MCF 10A (cell line): Measurements from ENCODE around the gene DUSP8. TPM values are rescaled to one million over a fixed set of nuclear protein-coding genes. Genes with fewer than 3 reads are reported as not detected.

Experiments
- BruUV-seq: library from RNA; stranded (reverse); fragments of 400-500 nt; replicated peaks from 2 replicates; lab custom pipeline; 2021; lab: Mats Ljungman, UMichigan
- CTCF ChIA-PET: fragments of 300-600 bp; sonication (Branson Sonifier 250); formaldehyde crosslinking; extraction: SDS; loops from one replicate; lab custom pipeline; 2021; ENCODE audit warnings: antibody characterized with exemption, inconsistent platforms; lab: Yijun Ruan, JAX
- POLR2A ChIA-PET: fragments of 300-600, 350-650 bp; sonication (Branson Sonifier 250); formaldehyde crosslinking; extraction: SDS; loops from one replicate; lab custom pipeline; 2020; ENCODE audit warnings: antibody characterized with exemption, inconsistent platforms; lab: Yijun Ruan, JAX
- DNase-seq: peaks from one replicate; pipeline ENCODE4 v3.0.0-alpha.2; 2018; ENCODE audit not compliant: unreplicated experiment
- H3K27ac Mint-ChIP-seq: one replicate; pipeline ENCODE4 v1.8.0; 2022; ENCODE audit warnings: mild to moderate bottlenecking, low read depth, mixed read lengths; ENCODE audit not compliant: unreplicated experiment
- H3K27me3 Mint-ChIP-seq: one replicate; pipeline ENCODE4 v1.8.0; 2022; ENCODE audit warnings: mixed read lengths; ENCODE audit not compliant: insufficient read depth, unreplicated experiment
- H3K36me3 Mint-ChIP-seq: one replicate; pipeline ENCODE4 v1.8.0; 2022; ENCODE audit warnings: mild to moderate bottlenecking, moderate library complexity, mixed read lengths; ENCODE audit not compliant: insufficient read depth, unreplicated experiment
- H3K4me1 Mint-ChIP-seq: one replicate; pipeline ENCODE4 v1.8.0; 2022; ENCODE audit warnings: mixed read lengths; ENCODE audit not compliant: insufficient read depth, unreplicated experiment
- H3K4me3 Mint-ChIP-seq: one replicate; pipeline ENCODE4 v1.8.0; 2022; ENCODE audit warnings: mild to moderate bottlenecking, moderate library complexity, mixed read lengths; ENCODE audit not compliant: unreplicated experiment
- H3K9me3 Mint-ChIP-seq: one replicate; pipeline ENCODE4 v1.8.0; 2022; ENCODE audit warnings: mixed read lengths; ENCODE audit not compliant: unreplicated experiment
- CTCF ChIP-seq: fragments of 200-600 bp; IDR thresholded peaks from one replicate; pipeline ENCODE4 v1.8.0; 2022; ENCODE audit warnings: antibody characterized with exemption, mild to moderate bottlenecking; ENCODE audit not compliant: unreplicated experiment
- intact Hi-C: fragments of 100-400 bp; cut with micrococcal nuclease; formaldehyde crosslinking; loops from 2 replicates; pipeline ENCODE4 v1.14.1; 2022
- total RNA-seq: library from RNA; stranded (reverse); gene quantifications from 2 replicates; pipeline ENCODE4 v1.2.3, GENCODE V29; 2022

The DUSP8 gene
- total RNA-seq, 1 experiment from 2014 or later = 17.6 TPM

GRCh38 chr11:1521382-1522080, 50.5 kb downstream of the DUSP8 start:
- no peak for DNase-seq
- peaks cover 5% of the 10 kb centered on the region for H3K36me3 Mint-ChIP-seq
- H3K27ac Mint-ChIP-seq = no peak overlapping the region
- POLR2A ChIA-PET = no interaction called here
- H3K9me3 Mint-ChIP-seq = no peaks in the 10 kb centered on the region
- H3K27me3 Mint-ChIP-seq = no peaks in the 10 kb centered on the region
- BruUV-seq = no TSS peak
- no peak for TF ChIP-seq CTCF
- CTCF ChIA-PET = interaction anchor here (0.7 kb wide), 1 partner anchor 11 kb away, joined by 3 read pairs; no protein-coding TSS in a partner anchor
- H3K4me1 Mint-ChIP-seq = peaks cover 12% of the 10 kb centered on the region
- no peak overlapping the region for H3K4me3 Mint-ChIP-seq
- intact Hi-C loops = no loop called here

GRCh38 chr11:1520663-1521267, 51.3 kb downstream of the DUSP8 start:
- Mint-ChIP-seq H3K36me3 (peaks cover 5% of the 10 kb centered on the region), H3K4me1 (peaks cover 18% of the 10 kb centered on the region), H3K4me3 (no peak overlapping the region), H3K27me3 (no peaks in the 10 kb centered on the region), H3K9me3 (no peaks in the 10 kb centered on the region), H3K27ac (no peak overlapping the region)
- intact Hi-C loops = no loop called here
- CTCF ChIA-PET = no interaction called here
- DNase-seq = no peak
- POLR2A ChIA-PET = no interaction called here
- BruUV-seq = no TSS peak
- TF ChIP-seq CTCF = no peak

GRCh38 chr11:1520209-1520662, 51.8 kb downstream of the DUSP8 start:
- TF ChIP-seq CTCF = no peak
- Mint-ChIP-seq H3K4me3 (no peak overlapping the region), H3K4me1 (peaks cover 18% of the 10 kb centered on the region), H3K36me3 (peaks cover 5% of the 10 kb centered on the region), H3K27me3 (no peaks in the 10 kb centered on the region), H3K9me3 (no peaks in the 10 kb centered on the region), H3K27ac (no peak overlapping the region)
- CTCF ChIA-PET = no interaction called here
- intact Hi-C loops = no loop called here
- no peak for DNase-seq
- POLR2A ChIA-PET = interaction anchor here (0.6 kb wide), 1 partner anchor 791 kb away, joined by 3 read pairs; no protein-coding TSS in a partner anchor
- no TSS peak for BruUV-seq
